Stimulated activated CD8-positive, alpha-beta memory T cell treated with anti-CD3 and anti-CD28 coated beads, Interleukin-2, amount 100 ng/mL, for 1 hour (primary cell): ENCODE data around the gene THAP8.

Source experiments
- DNase-seq, 2 donors: peaks; one replicate each; pipeline ENCODE4 v3.0.0-alpha.2; 2020; ENCODE audit warnings: low read depth in 2 of 2

THAP8 gene

GRCh38 chr19:36054119-36054732, at the start of gene THAP8:
Gene THAP8, minus strand, starts transcription at chr19:36054285. Its CDS starts 68 bp downstream, at chr19:36054217.
- peak; percentile 99 to 100 for DNase-seq

- no peak for DNase-seq
Observed at GRCh38 chr19:36103040-36103626, 49.0 kb upstream of the THAP8 start.

GRCh38 chr19:36101550-36102327, 47.7 kb upstream of the THAP8 start:
- no peak for DNase-seq

- no peak for DNase-seq
Observed at GRCh38 chr19:36100476-36100875, 46.4 kb upstream of the THAP8 start.

- no peak for DNase-seq
Observed at GRCh38 chr19:36099166-36099785, 45.2 kb upstream of the THAP8 start.

- DNase-seq = no peak
Observed at GRCh38 chr19:36097036-36097435, 43.0 kb upstream of the THAP8 start.

GRCh38 chr19:36093687-36094086, 39.6 kb upstream of the THAP8 start:
- no peak for DNase-seq

GRCh38 chr19:36093146-36093662, 39.1 kb upstream of the THAP8 start:
- DNase-seq = no peak

GRCh38 chr19:36092566-36092965, 38.5 kb upstream of the THAP8 start:
- no peak for DNase-seq

- DNase-seq = no peak
Observed at GRCh38 chr19:36090910-36091695, 37.0 kb upstream of the THAP8 start.

GRCh38 chr19:36089847-36090246, 35.8 kb upstream of the THAP8 start:
- DNase-seq = no peak

- no peak for DNase-seq
Observed at GRCh38 chr19:36086326-36086725, 32.2 kb upstream of the THAP8 start.

- DNase-seq = no peak
Observed at GRCh38 chr19:36084231-36085009, 30.3 kb upstream of the THAP8 start.

- no peak for DNase-seq
Observed at GRCh38 chr19:36082916-36083315, 28.8 kb upstream of the THAP8 start.

- no peak for DNase-seq
Observed at GRCh38 chr19:36081894-36082293, 27.8 kb upstream of the THAP8 start.

- no peak for DNase-seq
Observed at GRCh38 chr19:36081385-36081784, 27.3 kb upstream of the THAP8 start.

- no peak for DNase-seq
Observed at GRCh38 chr19:36079389-36079945, 25.4 kb upstream of the THAP8 start.

GRCh38 chr19:36073121-36073876, 19.2 kb upstream of the THAP8 start:
- no peak for DNase-seq

GRCh38 chr19:36072081-36072480, 18.0 kb upstream of the THAP8 start:
- no peak for DNase-seq
